ENCODE measurements around the gene PYROXD2. TPM values are rescaled to one million over a fixed set of nuclear protein-coding genes. Genes with fewer than 3 reads are reported as not detected.
A peak's percentile ranks its signal among the peaks of the same experiment; 100 is the strongest.

Gene PYROXD2
- total and polyA plus RNA-seq, 2 of the 13 experiments (the other 11 are each of a cell fraction or from before 2014, with no cell fraction given) = 2.0 to 6.2 TPM

- TF ChIP-seq HMG20A (CRISPR knock-in tag; IDR thresholded peaks at IDR 0.05; ENCODE audit: borderline replicate concordance) = peak; percentile 86; the same call in 1 of the 2 replicates
- TF ChIP-seq CEBPG (CRISPR knock-in tag; IDR thresholded peaks at IDR 0.05) = peak; percentile 81
- no peak for TF ChIP-seq ZNF24 (IDR thresholded peaks at IDR 0.05)
- TF ChIP-seq U2AF1 (optimal IDR thresholded peaks at IDR 0.05; ENCODE audit: low read depth, low read length) = no peak
- TF ChIP-seq ZNF263 (CRISPR knock-in tag; IDR thresholded peaks at IDR 0.05) = no peak
- TF ChIP-seq, protein P1, sequence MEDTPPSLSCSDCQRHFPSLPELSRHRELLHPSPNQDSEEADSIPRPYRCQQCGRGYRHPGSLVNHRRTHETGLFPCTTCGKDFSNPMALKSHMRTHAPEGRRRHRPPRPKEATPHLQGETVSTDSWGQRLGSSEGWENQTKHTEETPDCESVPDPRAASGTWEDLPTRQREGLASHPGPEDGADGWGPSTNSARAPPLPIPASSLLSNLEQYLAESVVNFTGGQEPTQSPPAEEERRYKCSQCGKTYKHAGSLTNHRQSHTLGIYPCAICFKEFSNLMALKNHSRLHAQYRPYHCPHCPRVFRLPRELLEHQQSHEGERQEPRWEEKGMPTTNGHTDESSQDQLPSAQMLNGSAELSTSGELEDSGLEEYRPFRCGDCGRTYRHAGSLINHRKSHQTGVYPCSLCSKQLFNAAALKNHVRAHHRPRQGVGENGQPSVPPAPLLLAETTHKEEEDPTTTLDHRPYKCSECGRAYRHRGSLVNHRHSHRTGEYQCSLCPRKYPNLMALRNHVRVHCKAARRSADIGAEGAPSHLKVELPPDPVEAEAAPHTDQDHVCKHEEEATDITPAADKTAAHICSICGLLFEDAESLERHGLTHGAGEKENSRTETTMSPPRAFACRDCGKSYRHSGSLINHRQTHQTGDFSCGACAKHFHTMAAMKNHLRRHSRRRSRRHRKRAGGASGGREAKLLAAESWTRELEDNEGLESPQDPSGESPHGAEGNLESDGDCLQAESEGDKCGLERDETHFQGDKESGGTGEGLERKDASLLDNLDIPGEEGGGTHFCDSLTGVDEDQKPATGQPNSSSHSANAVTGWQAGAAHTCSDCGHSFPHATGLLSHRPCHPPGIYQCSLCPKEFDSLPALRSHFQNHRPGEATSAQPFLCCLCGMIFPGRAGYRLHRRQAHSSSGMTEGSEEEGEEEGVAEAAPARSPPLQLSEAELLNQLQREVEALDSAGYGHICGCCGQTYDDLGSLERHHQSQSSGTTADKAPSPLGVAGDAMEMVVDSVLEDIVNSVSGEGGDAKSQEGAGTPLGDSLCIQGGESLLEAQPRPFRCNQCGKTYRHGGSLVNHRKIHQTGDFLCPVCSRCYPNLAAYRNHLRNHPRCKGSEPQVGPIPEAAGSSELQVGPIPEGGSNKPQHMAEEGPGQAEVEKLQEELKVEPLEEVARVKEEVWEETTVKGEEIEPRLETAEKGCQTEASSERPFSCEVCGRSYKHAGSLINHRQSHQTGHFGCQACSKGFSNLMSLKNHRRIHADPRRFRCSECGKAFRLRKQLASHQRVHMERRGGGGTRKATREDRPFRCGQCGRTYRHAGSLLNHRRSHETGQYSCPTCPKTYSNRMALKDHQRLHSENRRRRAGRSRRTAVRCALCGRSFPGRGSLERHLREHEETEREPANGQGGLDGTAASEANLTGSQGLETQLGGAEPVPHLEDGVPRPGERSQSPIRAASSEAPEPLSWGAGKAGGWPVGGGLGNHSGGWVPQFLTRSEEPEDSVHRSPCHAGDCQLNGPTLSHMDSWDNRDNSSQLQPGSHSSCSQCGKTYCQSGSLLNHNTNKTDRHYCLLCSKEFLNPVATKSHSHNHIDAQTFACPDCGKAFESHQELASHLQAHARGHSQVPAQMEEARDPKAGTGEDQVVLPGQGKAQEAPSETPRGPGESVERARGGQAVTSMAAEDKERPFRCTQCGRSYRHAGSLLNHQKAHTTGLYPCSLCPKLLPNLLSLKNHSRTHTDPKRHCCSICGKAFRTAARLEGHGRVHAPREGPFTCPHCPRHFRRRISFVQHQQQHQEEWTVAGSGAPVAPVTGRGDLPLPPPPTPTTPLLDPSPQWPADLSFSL (CRISPR knock-in tag; IDR thresholded peaks at IDR 0.05) = no peak
- no peak for TF ChIP-seq GTF3A (CRISPR knock-in tag; conservative IDR thresholded peaks at IDR 0.05)
- TF ChIP-seq, protein P2, sequence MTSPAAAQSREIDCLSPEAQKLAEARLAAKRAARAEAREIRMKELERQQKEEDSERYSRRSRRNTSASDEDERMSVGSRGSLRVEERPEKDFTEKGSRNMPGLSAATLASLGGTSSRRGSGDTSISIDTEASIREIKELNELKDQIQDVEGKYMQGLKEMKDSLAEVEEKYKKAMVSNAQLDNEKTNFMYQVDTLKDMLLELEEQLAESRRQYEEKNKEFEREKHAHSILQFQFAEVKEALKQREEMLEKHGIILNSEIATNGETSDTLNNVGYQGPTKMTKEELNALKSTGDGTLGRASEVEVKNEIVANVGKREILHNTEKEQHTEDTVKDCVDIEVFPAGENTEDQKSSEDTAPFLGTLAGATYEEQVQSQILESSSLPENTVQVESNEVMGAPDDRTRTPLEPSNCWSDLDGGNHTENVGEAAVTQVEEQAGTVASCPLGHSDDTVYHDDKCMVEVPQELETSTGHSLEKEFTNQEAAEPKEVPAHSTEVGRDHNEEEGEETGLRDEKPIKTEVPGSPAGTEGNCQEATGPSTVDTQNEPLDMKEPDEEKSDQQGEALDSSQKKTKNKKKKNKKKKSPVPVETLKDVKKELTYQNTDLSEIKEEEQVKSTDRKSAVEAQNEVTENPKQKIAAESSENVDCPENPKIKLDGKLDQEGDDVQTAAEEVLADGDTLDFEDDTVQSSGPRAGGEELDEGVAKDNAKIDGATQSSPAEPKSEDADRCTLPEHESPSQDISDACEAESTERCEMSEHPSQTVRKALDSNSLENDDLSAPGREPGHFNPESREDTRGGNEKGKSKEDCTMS (CRISPR knock-in tag; conservative IDR thresholded peaks at IDR 0.05) = no peak
- no peak for TF ChIP-seq YY1 (IDR thresholded peaks at IDR 0.05; ENCODE audit: insufficient read depth, insufficient replicate concordance, low read depth, low read length)
- TF ChIP-seq RFX3 (CRISPR knock-in tag; IDR thresholded peaks at IDR 0.05) = no peak
- no peak for TF ChIP-seq MZF1 (CRISPR knock-in tag; IDR thresholded peaks at IDR 0.05; ENCODE audit: borderline replicate concordance)
- TF ChIP-seq ZNF773 (CRISPR knock-in tag; IDR thresholded peaks at IDR 0.05; ENCODE audit: borderline replicate concordance) = no peak
- no peak for TF ChIP-seq RFX1 (IDR thresholded peaks at IDR 0.05)
- TF ChIP-seq ZNF549 (CRISPR knock-in tag; IDR thresholded peaks at IDR 0.05) = no peak
- TF ChIP-seq ZFX (CRISPR knock-in tag; IDR thresholded peaks at IDR 0.05; ENCODE audit: low read depth) = no peak
- TF ChIP-seq TAF1 (CRISPR knock-in tag; IDR thresholded peaks at IDR 0.05) = no peak
- peak; percentile 6 for TF ChIP-seq ZFP36 (IDR thresholded peaks at IDR 0.05; ENCODE audit: borderline replicate concordance, low read depth, low read length, partially characterized antibody)
- TF ChIP-seq MXD4 (CRISPR knock-in tag; IDR thresholded peaks at IDR 0.05) = no peak
- TF ChIP-seq CBX5 (CRISPR knock-in tag; IDR thresholded peaks at IDR 0.05; ENCODE audit: borderline replicate concordance) = no peak
- no peak for TF ChIP-seq TCF7L2 (IDR thresholded peaks at IDR 0.05; ENCODE audit: low read depth, low read length)
- TF ChIP-seq, protein P3, sequence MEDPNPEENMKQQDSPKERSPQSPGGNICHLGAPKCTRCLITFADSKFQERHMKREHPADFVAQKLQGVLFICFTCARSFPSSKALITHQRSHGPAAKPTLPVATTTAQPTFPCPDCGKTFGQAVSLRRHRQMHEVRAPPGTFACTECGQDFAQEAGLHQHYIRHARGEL (CRISPR knock-in tag; IDR thresholded peaks at IDR 0.05) = no peak
- peak; percentile 94 for TF ChIP-seq TGIF2 (CRISPR knock-in tag; IDR thresholded peaks at IDR 0.05)
- TF ChIP-seq MAFK (conservative IDR thresholded peaks at IDR 0.05 in 1 of 2, IDR thresholded peaks at IDR 0.05 in 1 of 2; ENCODE audit: low read length in 2 of 2) = peak; percentile 77 to 86
- no peak for TF ChIP-seq GATAD1 (CRISPR knock-in tag; IDR thresholded peaks at IDR 0.05)
These were observed 46.0 kb upstream of the PYROXD2 start (continued) for GRCh38 chr10:98460837-98461499.
